IPS DF 6.9 (cell line): ENCODE results near the gene CREBL2.
"Not testable (repeated sequence)": the region's sequence is repeated elsewhere in the genome, so short reads cannot be mapped to it uniquely, and the experiment has no call there.

ENCODE experiments used
- DNase-seq: peaks from one replicate; pipeline ENCODE4 v3.0.0-alpha.2; 2013; ENCODE audit warnings: low read depth, low spot score
- H3K27ac ChIP-seq: one replicate; pipeline ENCODE4 v1.5.1; 2013; ENCODE audit warnings: low read length, control low read depth
- H3K27me3 ChIP-seq: 2 replicates; pipeline ENCODE4 v1.6.1; 2013; ENCODE audit warnings: mild to moderate bottlenecking, low read length; ENCODE audit not compliant: control insufficient read depth, insufficient read depth
- H3K36me3 ChIP-seq: 2 replicates; pipeline ENCODE4 v1.6.1; 2013; ENCODE audit warnings: low read length; ENCODE audit not compliant: control insufficient read depth, insufficient read depth
- H3K4me1 ChIP-seq: 2 replicates; pipeline ENCODE4 v1.6.1; 2013; ENCODE audit warnings: low read length; ENCODE audit not compliant: control insufficient read depth, insufficient read depth
- H3K4me3 ChIP-seq: 2 replicates; pipeline ENCODE4 v1.5.1; 2013; ENCODE audit warnings: mild to moderate bottlenecking, low read length
- H3K9me3 ChIP-seq: 2 replicates; pipeline ENCODE4 v1.6.1; 2013; ENCODE audit warnings: low read length, inconsistent platforms; ENCODE audit not compliant: control insufficient read depth, insufficient read depth
- WGBS: extraction: QIAGEN DNeasy Blood & Tissue Kit; methylation state at CpG from one replicate; pipeline ENCODE4 v1.1.7; 2013; ENCODE audit warnings: mixed read lengths, missing lambda C conversion rate; ENCODE audit not compliant: insufficient read length, insufficient coverage; 5-methylcytosine and 5-hydroxymethylcytosine counted together

Gene CREBL2

DNA sequence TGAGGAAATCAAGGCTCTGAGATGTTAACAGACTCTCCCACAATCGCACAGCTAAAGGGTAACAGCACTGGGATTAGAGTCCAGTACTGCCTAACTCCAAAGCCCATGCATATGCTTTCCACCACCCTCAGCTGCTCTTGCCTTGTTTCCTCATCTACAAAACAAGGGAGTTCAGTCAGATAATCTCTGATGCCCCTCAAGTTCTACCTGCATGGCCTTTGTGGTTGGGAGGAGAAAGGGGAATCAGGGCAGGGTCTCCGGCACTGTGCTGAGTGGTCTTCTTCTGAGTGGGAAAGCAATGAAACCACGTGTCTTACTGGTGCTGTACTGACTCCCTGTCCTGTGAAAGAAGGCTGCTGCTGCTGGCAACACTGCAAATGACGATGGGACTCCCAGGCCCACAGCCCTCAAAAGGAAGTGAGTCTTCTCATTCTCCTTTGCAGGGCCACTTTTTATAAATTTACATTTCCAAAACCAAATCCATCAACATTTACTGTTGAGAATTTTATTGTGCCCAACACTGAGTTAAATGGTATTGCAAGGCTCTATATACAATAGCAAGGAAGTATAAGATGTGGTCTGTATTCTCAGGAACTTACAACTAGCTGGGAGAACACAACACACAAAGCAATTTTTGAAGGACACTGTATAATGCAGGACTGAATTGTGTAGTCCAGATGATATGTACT, 29.3 kb upstream of the CREBL2 start:
- H3K27me3 ChIP-seq = no peaks in the 10 kb centered on the region
- no peaks in the 10 kb centered on the region for H3K4me1 ChIP-seq
- no peaks in the 10 kb centered on the region for H3K9me3 ChIP-seq
- H3K36me3 ChIP-seq = no peaks in the 10 kb centered on the region
- no CpG with 5 or more reads among the region's 4 CpGs for WGBS
- DNase-seq = no peak
- H3K4me3 ChIP-seq = no peak overlapping the region
- no peak overlapping the region for H3K27ac ChIP-seq

GRCh38 chr12:12582895-12583303, 28.8 kb upstream of the CREBL2 start:
- Histone ChIP-seq H3K27me3 (no peaks in the 10 kb centered on the region), H3K4me1 (no peaks in the 10 kb centered on the region), H3K36me3 (no peaks in the 10 kb centered on the region), H3K9me3 (no peaks in the 10 kb centered on the region), H3K27ac (no peak overlapping the region), H3K4me3 (no peak overlapping the region)
- DNase-seq = no peak
- no CpG with 5 or more reads among the region's 6 CpGs for WGBS

- Histone ChIP-seq H3K4me1 (no peaks in the 10 kb centered on the region), H3K27me3 (no peaks in the 10 kb centered on the region), H3K36me3 (no peaks in the 10 kb centered on the region), H3K27ac (no peak overlapping the region), H3K9me3 (no peaks in the 10 kb centered on the region), H3K4me3 (no peak overlapping the region)
- WGBS = no CpG with 5 or more reads among the region's 5 CpGs
- DNase-seq = no peak
Measured at GRCh38 chr12:12583510-12584178, 28.0 kb upstream of the CREBL2 start.

DNA sequence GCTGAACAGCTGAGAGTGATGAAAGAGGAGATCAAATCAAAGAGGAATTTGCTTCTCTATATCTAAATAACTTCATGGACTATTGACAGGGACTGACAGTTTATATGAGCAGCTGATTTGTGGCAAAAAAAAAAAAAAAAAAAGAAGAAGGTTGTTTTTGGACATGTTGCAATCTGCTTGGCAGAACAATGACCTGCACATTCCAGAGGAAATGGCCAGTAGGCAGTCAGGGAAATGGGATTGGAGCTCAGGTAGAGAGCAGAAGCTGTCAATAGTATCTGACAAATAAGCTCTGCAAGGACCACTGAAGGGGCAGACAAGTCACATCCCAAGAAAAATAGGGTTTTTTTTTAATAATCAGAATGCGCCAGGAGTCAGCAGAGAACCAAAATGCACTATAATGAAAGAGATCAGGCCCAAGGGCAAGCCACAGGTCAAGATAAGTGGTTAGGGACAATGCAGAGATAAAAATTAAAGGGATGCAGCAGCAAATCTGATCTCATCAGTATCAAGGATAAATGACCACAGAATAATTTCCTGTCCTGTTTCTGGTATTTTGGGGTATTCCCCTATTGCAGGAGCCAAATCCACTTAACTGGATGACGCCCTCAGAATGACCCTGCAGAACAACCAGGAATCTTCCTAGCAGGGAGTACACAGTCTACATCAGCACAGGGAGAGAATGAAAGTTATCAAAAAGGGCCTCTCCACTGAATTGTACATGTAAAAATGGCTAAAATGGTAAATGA, 26.4 kb upstream of the CREBL2 start:
- H3K9me3 ChIP-seq = no peaks in the 10 kb centered on the region
- no peak overlapping the region for H3K4me3 ChIP-seq
- no CpG with 5 or more reads among the region's 2 CpGs for WGBS
- no peaks in the 10 kb centered on the region for H3K27me3 ChIP-seq
- no peaks in the 10 kb centered on the region for H3K4me1 ChIP-seq
- no peaks in the 10 kb centered on the region for H3K36me3 ChIP-seq
- no peak for DNase-seq
- no peak overlapping the region for H3K27ac ChIP-seq

- H3K4me3 ChIP-seq = no peak overlapping the region
- no peaks in the 10 kb centered on the region for H3K36me3 ChIP-seq
- H3K4me1 ChIP-seq = no peaks in the 10 kb centered on the region
- H3K27me3 ChIP-seq = no peaks in the 10 kb centered on the region
- no peak overlapping the region for H3K27ac ChIP-seq
- 100% methylated on average over 1 of the region's 8 CpGs for WGBS
- DNase-seq = no peak
- H3K9me3 ChIP-seq = no peaks in the 10 kb centered on the region
Measured at GRCh38 chr12:12586879-12587675, 24.6 kb upstream of the CREBL2 start.

DNA sequence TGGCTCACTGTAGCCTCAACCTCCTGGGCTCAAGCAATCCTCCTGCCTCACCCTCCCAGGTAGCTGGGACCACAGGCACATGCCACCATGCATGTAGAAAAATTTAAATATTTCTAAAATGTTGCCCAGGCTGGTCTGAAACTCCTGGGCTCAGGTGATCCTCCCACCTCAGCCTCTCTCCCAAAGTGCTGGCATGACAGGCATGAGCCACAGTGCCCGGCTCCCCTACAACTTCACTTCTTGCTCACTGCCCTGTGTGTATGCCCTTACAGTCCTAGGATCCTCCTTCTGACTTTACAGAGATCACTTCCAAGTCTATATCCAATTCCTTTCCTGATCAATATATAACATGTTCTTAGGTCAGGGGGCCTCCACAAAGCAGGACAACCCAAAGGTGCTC, 23.8 kb upstream of the CREBL2 start:
- WGBS = no CpG with 5 or more reads among the region's 1 CpG
- no peak overlapping the region for H3K27ac ChIP-seq
- no peak for DNase-seq
- H3K36me3 ChIP-seq = no peaks in the 10 kb centered on the region
- H3K9me3 ChIP-seq = no peaks in the 10 kb centered on the region
- no peaks in the 10 kb centered on the region for H3K4me1 ChIP-seq
- H3K27me3 ChIP-seq = no peaks in the 10 kb centered on the region
- H3K4me3 ChIP-seq = no peak overlapping the region

DNA sequence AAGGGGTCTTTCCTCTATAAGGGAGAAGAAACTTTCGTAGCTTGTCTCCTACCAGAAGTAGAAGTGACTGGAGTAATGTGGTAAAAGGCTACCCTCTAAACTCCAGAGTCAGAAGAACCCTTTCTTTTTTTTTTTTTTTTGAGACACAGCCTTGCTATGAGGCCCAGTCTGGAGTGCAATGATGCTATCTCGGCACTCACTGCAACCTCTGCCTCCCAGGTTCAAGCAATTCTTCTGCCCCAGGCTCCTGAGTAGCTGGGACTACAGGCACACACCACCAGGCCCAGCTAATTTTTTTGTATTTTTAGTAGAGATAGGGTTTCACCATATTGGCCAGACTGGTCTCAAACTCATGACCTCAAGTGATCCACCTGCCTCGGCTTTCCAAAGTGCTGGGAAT, 23.2 kb upstream of the CREBL2 start:
- no CpG with 5 or more reads among the region's 3 CpGs for WGBS
- H3K27me3 ChIP-seq, H3K4me3 ChIP-seq, H3K4me1 ChIP-seq, H3K9me3 ChIP-seq, H3K36me3 ChIP-seq, H3K27ac ChIP-seq, DNase-seq: not testable (repeated sequence)

- H3K27me3 ChIP-seq = no peaks in the 10 kb centered on the region
- no CpG with 5 or more reads among the region's 6 CpGs for WGBS
- no peaks in the 10 kb centered on the region for H3K36me3 ChIP-seq
- DNase-seq = no peak
- H3K4me3 ChIP-seq = no peak overlapping the region
- H3K27ac ChIP-seq = no peak overlapping the region
- no peaks in the 10 kb centered on the region for H3K4me1 ChIP-seq
- H3K9me3 ChIP-seq = no peaks in the 10 kb centered on the region
Measured at GRCh38 chr12:12590961-12591360, 20.7 kb upstream of the CREBL2 start.

GRCh38 chr12:12592930-12593329, 18.7 kb upstream of the CREBL2 start:
- no CpG with 5 or more reads among the region's 3 CpGs for WGBS
- no peak overlapping the region for H3K27ac ChIP-seq
- no peaks in the 10 kb centered on the region for H3K4me1 ChIP-seq
- DNase-seq = no peak
- no peak overlapping the region for H3K4me3 ChIP-seq
- H3K27me3 ChIP-seq = no peaks in the 10 kb centered on the region
- H3K36me3 ChIP-seq = no peaks in the 10 kb centered on the region
- H3K9me3 ChIP-seq = no peaks in the 10 kb centered on the region

DNA sequence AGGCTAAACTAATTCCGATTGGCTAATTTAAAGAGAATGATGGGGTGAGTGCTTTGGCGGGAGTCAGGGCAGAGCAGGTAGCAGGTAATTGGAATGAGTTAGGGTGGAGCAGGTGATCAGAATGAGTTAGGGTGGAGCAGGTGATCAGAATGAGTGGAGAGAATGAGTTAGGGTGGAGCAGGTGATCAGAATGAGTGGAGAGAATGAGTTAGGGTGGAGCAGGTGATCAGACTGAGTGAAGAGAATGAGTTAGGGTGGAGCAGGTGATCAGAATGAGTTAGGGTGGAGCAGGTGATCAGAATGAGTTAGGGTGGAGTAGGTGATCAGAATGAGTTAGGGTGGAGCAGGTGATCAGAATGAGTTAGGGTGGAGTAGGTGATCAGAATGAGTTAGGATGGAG, 15.7 kb upstream of the CREBL2 start:
- not testable (repeated sequence) for H3K27me3 ChIP-seq, H3K4me1 ChIP-seq, DNase-seq, H3K9me3 ChIP-seq, H3K27ac ChIP-seq, H3K36me3 ChIP-seq, H3K4me3 ChIP-seq
- WGBS = no CpG with 5 or more reads among the region's 2 CpGs
